HepG2 (cell line): ENCODE measurements around the gene ZDHHC14. TPM values are rescaled to one million over a fixed set of nuclear protein-coding genes. Genes with fewer than 3 reads are reported as not detected.

Source experiments
- ATAD3A ChIP-seq: sonication (generic); formaldehyde crosslinking; IDR thresholded peaks from 2 replicates; pipeline ENCODE4 v1.4.0; 2020; ENCODE audit warnings: missing genetic modification reagents
- GTF2F1 ChIP-seq: fragments of 150-350 bp; IDR thresholded peaks from 2 replicates; pipeline ENCODE4 v1.6.1; 2014; ENCODE audit warnings: low read length
- HMG20A ChIP-seq: IDR thresholded peaks from 2 replicates; pipeline ENCODE4 v1.6.1; 2016; ENCODE audit warnings: borderline replicate concordance
- NR2C2 ChIP-seq: sonication (generic); formaldehyde crosslinking; IDR thresholded peaks from 2 replicates; pipeline ENCODE4 v1.4.0; 2020; ENCODE audit warnings: missing genetic modification reagents, mild to moderate bottlenecking, moderate library complexity, borderline replicate concordance
- PHF20 ChIP-seq: sonication (generic); formaldehyde crosslinking; IDR thresholded peaks from 2 replicates; pipeline ENCODE4 v1.5.0; 2020; ENCODE audit warnings: mild to moderate bottlenecking, missing genetic modification reagents
- RORA ChIP-seq: sonication (generic); formaldehyde crosslinking; IDR thresholded peaks from 2 replicates; pipeline ENCODE4 v1.5.0; 2020; ENCODE audit warnings: mild to moderate bottlenecking, missing genetic modification reagents, moderate library complexity
- SAFB2 ChIP-seq: sonication (generic); formaldehyde crosslinking; IDR thresholded peaks from 2 replicates; pipeline ENCODE4 v1.5.1; 2020; ENCODE audit warnings: missing genetic modification reagents, low read depth, mild to moderate bottlenecking, borderline replicate concordance
- SIN3B ChIP-seq: fragments of 150-350 bp; IDR thresholded peaks from 2 replicates; pipeline ENCODE4 v1.6.1; 2014; ENCODE audit warnings: low read length
- THAP11 ChIP-seq: IDR thresholded peaks from 2 replicates; pipeline ENCODE4 v1.6.1; 2016; ENCODE audit warnings: missing biosample characterization, missing genetic modification reagents
- TRIM24 ChIP-seq: sonication (generic); formaldehyde crosslinking; IDR thresholded peaks from 2 replicates; pipeline ENCODE4 v1.8.0; 2022; ENCODE audit warnings: mild to moderate bottlenecking, missing genetic modification reagents
- ZBTB14 ChIP-seq: sonication (generic); formaldehyde crosslinking; IDR thresholded peaks from 2 replicates; pipeline ENCODE4 v1.4.0; 2020; ENCODE audit warnings: missing genetic modification reagents
- ZFP36 ChIP-seq: fragments of 150-350 bp; IDR thresholded peaks from 2 replicates; pipeline ENCODE4 v1.6.1; 2018; ENCODE audit warnings: borderline replicate concordance, low read length, low read depth; ENCODE audit not compliant: partially characterized antibody
- ZNF362 ChIP-seq: sonication (generic); formaldehyde crosslinking; IDR thresholded peaks from 2 replicates; pipeline ENCODE4 v1.4.0; 2020; ENCODE audit warnings: missing genetic modification reagents, mild to moderate bottlenecking, borderline replicate concordance
- ZNF564 ChIP-seq: sonication (generic); formaldehyde crosslinking; IDR thresholded peaks from 2 replicates; pipeline ENCODE4 v1.8.1; 2023; ENCODE audit warnings: mild to moderate bottlenecking, missing genetic modification reagents
- ZNF570 ChIP-seq: sonication (generic); formaldehyde crosslinking; IDR thresholded peaks from 2 replicates; pipeline ENCODE4 v1.4.0; 2020; ENCODE audit warnings: mild to moderate bottlenecking, missing genetic modification reagents, borderline replicate concordance
- ZNF772 ChIP-seq: sonication (generic); formaldehyde crosslinking; IDR thresholded peaks from 2 replicates; pipeline ENCODE4 v1.5.0; 2020; ENCODE audit warnings: mild to moderate bottlenecking, missing genetic modification reagents
- ZNF878 ChIP-seq: sonication (generic); formaldehyde crosslinking; IDR thresholded peaks from 2 replicates; pipeline ENCODE4 v1.8.1; 2023; ENCODE audit warnings: mild to moderate bottlenecking, missing genetic modification reagents, moderate library complexity
- ZXDC ChIP-seq: sonication (generic); formaldehyde crosslinking; IDR thresholded peaks from 2 replicates; pipeline ENCODE4 v1.5.0; 2020; ENCODE audit warnings: mild to moderate bottlenecking, missing genetic modification reagents
- polyA plus RNA-seq, 8 experiments: library from polyadenylated mRNA; depleted of rRNA in 3 of 8; stranded (reverse) in 7 of 8; unstranded in 1 of 8; fragments of >200 nt; fragmentation: Illumina TruSeq in 4 of 8; extraction: Trizol in 4 of 8; gene quantifications; 2 replicates each; pipeline versions ENCODE4 v1.2.1 to v1.2.3, GENCODE V29; 2011 to 2016; ENCODE audit warnings: low read depth in 4 of 8, missing spikeins in 1 of 8, mixed read lengths in 1 of 8; ENCODE audit not compliant: insufficient read depth in 1 of 8
- total RNA-seq, 5 experiments: library from RNA; depleted of rRNA; stranded (reverse); fragments of >200 nt; fragmentation: Illumina TruSeq; extraction: Trizol; gene quantifications; 2 replicates each; pipeline ENCODE4 v1.2.3, GENCODE V29; 2016; ENCODE audit warnings: low read depth in 1 of 5
- TF ChIP-seq, protein P1 (sequence below), 2 experiments: IDR thresholded peaks; 2 replicates each; pipeline ENCODE4 v1.6.1; 2011 to 2012; ENCODE audit warnings: low read length in 2 of 2, borderline replicate concordance in 1 of 2, low read depth in 1 of 2, mild to moderate bottlenecking in 1 of 2, moderate library complexity in 1 of 2
- TF ChIP-seq, protein P2 (sequence below): sonication (generic); formaldehyde crosslinking; IDR thresholded peaks from 2 replicates; pipeline ENCODE4 v1.8.0; 2022; ENCODE audit warnings: missing genetic modification reagents, low read depth, mild to moderate bottlenecking, borderline replicate concordance

Gene ZDHHC14
- total and polyA plus RNA-seq, 2 of the 13 experiments (the other 11 are each of a cell fraction or from before 2014, with no cell fraction given) = 3.7 to 9.5 TPM

DNA sequence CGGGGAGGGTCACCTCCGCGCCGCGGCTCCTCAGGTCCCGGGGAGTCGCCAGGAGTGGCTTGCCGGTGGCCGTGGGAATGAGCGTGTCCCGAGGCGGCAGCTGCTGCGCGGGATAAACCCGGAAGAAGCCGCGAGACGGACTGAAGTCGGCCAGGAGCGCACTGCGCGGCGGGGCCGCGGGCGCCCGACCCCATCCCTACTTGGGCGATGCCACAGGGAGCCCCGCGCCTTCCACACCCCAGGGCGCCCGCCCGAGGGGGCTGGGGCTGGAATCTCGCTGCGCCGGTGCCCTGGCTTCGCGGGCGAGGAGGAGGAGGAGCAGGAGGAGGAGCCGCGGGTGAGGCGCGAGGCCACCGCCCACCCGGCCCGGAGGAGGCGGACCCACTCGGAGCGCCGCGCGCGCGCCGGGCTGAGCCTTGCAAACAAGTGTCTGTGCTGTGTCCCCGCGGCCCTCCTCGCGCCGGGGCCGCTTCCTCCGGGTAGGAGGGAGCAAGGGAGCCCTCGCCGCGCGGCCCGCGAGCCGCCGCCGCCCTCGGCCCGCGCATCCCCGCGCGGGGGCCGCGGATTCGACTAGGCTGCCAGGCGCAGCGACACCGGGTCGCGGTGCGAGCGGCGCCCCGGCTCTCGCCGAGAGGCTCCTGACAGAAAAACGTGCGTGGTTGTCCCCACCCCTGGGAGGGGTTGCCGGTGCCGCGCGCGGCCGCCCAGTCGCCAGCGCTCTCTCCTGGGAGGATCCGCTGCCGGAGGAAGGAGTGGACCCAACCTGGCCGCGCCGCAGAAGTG is at the start of gene ZDHHC14 (continued):
- TF ChIP-seq, protein P1, sequence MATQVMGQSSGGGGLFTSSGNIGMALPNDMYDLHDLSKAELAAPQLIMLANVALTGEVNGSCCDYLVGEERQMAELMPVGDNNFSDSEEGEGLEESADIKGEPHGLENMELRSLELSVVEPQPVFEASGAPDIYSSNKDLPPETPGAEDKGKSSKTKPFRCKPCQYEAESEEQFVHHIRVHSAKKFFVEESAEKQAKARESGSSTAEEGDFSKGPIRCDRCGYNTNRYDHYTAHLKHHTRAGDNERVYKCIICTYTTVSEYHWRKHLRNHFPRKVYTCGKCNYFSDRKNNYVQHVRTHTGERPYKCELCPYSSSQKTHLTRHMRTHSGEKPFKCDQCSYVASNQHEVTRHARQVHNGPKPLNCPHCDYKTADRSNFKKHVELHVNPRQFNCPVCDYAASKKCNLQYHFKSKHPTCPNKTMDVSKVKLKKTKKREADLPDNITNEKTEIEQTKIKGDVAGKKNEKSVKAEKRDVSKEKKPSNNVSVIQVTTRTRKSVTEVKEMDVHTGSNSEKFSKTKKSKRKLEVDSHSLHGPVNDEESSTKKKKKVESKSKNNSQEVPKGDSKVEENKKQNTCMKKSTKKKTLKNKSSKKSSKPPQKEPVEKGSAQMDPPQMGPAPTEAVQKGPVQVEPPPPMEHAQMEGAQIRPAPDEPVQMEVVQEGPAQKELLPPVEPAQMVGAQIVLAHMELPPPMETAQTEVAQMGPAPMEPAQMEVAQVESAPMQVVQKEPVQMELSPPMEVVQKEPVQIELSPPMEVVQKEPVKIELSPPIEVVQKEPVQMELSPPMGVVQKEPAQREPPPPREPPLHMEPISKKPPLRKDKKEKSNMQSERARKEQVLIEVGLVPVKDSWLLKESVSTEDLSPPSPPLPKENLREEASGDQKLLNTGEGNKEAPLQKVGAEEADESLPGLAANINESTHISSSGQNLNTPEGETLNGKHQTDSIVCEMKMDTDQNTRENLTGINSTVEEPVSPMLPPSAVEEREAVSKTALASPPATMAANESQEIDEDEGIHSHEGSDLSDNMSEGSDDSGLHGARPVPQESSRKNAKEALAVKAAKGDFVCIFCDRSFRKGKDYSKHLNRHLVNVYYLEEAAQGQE (IDR thresholded peaks at IDR 0.05; ENCODE audit: borderline replicate concordance in 1 of 2, low read depth in 1 of 2, low read length in 2 of 2) = no peak; a peak in 1 of 4 replicates
- no peak for TF ChIP-seq RORA (CRISPR knock-in tag)
- TF ChIP-seq ZNF772 (CRISPR knock-in tag) = peak; percentile 71; the same call in 1 of the 2 replicates
- peak; percentile 43 for TF ChIP-seq PHF20 (CRISPR knock-in tag)
- TF ChIP-seq NR2C2 (CRISPR knock-in tag) = no peak
- peak; percentile 81 for TF ChIP-seq THAP11 (CRISPR knock-in tag)
- no peak for TF ChIP-seq ZNF362 (CRISPR knock-in tag)
- TF ChIP-seq GTF2F1 = no peak
- TF ChIP-seq HMG20A (CRISPR knock-in tag) = no peak
- no peak for TF ChIP-seq ZNF570 (CRISPR knock-in tag)
- TF ChIP-seq SAFB2 (CRISPR knock-in tag) = peak; percentile 24; the same call in 1 of the 2 replicates
- no peak for TF ChIP-seq SIN3B
- TF ChIP-seq ZFP36 = no peak
- TF ChIP-seq, protein P2, sequence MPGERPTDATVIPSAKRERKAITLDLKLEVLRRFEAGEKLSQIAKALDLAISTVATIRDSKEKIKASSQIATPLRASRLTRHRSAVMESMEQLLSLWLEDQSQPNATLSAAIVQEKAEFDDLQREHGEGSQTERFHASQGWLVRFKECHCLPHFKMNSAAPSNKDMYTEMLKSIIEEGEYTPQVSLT (CRISPR knock-in tag) = no peak
- no peak for TF ChIP-seq ZNF564 (CRISPR knock-in tag)
- no peak for TF ChIP-seq TRIM24 (CRISPR knock-in tag)
- TF ChIP-seq ZBTB14 (CRISPR knock-in tag) = peak; percentile 21; the same call in 1 of the 2 replicates
- TF ChIP-seq ZNF878 (CRISPR knock-in tag) = no peak
- TF ChIP-seq ATAD3A (CRISPR knock-in tag) = no peak
- TF ChIP-seq ZXDC (CRISPR knock-in tag) = peak; percentile 65; the same call in 1 of the 2 replicates
